H1 (cell line): Measurements from ENCODE around the gene PREX1. TPM values are rescaled to one million over a fixed set of nuclear protein-coding genes. Genes with fewer than 3 reads are reported as not detected.

ENCODE experiments used
- polyA plus RNA-seq, 7 experiments: library from polyadenylated mRNA; depleted of rRNA in 3 of 7; stranded (reverse) in 5 of 7; unstranded in 2 of 7; fragments of >200 nt in 5 of 7; fragments of 200-250 nt in 2 of 7; gene quantifications; 1 replicate in 5 of 7; 2 replicates in 1 of 7; 4 replicates in 1 of 7; pipeline versions ENCODE4 v1.2.1 to v1.2.3, GENCODE V29; 2011 to 2013; ENCODE audit warnings: missing spikeins in 2 of 7, mixed read lengths in 2 of 7
- total RNA-seq: library from RNA; stranded (reverse); fragmentation: NEBNext Ultra II Directional; extraction: Animal tissue kit (Norgen Biotek cat#: 25700); gene quantifications from 2 replicates; pipeline ENCODE4 v1.2.1, GENCODE V29; 2021
- TF ChIP-seq, protein P1 (sequence below): fragments of 300-600 bp; sonication (generic); IDR thresholded peaks from 2 replicates; pipeline ENCODE4 v1.7.1; 2012; ENCODE audit warnings: low read length, moderate library complexity, mild to moderate bottlenecking, inconsistent platforms; ENCODE audit not compliant: insufficient replicate concordance

PREX1 gene
- total and polyA plus RNA-seq, 2 of the 8 experiments (the other 6 are each of a cell fraction or from before 2014, with no cell fraction given), result 10.7 to 12.8 TPM

DNA sequence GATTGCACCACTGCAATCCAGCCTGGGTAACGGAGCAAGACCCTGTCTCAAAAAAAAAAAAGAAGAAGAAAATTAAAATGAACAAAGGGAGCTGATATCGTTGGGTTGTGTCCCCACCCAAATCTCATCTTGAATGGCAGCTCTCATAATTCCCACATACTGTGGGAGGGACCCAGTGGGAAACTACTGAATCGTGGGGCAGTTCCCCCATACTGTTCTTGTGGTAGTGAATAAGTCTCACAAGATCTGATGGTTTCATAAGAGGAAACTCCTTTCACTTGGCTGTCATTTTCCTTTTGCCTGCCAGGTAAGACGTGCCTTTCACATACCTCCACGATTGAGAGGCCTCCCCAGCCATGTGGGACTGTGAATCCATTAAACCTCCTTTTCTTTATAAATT lies 149.4 kb downstream of the PREX1 start (continued):
- TF ChIP-seq, protein P1, sequence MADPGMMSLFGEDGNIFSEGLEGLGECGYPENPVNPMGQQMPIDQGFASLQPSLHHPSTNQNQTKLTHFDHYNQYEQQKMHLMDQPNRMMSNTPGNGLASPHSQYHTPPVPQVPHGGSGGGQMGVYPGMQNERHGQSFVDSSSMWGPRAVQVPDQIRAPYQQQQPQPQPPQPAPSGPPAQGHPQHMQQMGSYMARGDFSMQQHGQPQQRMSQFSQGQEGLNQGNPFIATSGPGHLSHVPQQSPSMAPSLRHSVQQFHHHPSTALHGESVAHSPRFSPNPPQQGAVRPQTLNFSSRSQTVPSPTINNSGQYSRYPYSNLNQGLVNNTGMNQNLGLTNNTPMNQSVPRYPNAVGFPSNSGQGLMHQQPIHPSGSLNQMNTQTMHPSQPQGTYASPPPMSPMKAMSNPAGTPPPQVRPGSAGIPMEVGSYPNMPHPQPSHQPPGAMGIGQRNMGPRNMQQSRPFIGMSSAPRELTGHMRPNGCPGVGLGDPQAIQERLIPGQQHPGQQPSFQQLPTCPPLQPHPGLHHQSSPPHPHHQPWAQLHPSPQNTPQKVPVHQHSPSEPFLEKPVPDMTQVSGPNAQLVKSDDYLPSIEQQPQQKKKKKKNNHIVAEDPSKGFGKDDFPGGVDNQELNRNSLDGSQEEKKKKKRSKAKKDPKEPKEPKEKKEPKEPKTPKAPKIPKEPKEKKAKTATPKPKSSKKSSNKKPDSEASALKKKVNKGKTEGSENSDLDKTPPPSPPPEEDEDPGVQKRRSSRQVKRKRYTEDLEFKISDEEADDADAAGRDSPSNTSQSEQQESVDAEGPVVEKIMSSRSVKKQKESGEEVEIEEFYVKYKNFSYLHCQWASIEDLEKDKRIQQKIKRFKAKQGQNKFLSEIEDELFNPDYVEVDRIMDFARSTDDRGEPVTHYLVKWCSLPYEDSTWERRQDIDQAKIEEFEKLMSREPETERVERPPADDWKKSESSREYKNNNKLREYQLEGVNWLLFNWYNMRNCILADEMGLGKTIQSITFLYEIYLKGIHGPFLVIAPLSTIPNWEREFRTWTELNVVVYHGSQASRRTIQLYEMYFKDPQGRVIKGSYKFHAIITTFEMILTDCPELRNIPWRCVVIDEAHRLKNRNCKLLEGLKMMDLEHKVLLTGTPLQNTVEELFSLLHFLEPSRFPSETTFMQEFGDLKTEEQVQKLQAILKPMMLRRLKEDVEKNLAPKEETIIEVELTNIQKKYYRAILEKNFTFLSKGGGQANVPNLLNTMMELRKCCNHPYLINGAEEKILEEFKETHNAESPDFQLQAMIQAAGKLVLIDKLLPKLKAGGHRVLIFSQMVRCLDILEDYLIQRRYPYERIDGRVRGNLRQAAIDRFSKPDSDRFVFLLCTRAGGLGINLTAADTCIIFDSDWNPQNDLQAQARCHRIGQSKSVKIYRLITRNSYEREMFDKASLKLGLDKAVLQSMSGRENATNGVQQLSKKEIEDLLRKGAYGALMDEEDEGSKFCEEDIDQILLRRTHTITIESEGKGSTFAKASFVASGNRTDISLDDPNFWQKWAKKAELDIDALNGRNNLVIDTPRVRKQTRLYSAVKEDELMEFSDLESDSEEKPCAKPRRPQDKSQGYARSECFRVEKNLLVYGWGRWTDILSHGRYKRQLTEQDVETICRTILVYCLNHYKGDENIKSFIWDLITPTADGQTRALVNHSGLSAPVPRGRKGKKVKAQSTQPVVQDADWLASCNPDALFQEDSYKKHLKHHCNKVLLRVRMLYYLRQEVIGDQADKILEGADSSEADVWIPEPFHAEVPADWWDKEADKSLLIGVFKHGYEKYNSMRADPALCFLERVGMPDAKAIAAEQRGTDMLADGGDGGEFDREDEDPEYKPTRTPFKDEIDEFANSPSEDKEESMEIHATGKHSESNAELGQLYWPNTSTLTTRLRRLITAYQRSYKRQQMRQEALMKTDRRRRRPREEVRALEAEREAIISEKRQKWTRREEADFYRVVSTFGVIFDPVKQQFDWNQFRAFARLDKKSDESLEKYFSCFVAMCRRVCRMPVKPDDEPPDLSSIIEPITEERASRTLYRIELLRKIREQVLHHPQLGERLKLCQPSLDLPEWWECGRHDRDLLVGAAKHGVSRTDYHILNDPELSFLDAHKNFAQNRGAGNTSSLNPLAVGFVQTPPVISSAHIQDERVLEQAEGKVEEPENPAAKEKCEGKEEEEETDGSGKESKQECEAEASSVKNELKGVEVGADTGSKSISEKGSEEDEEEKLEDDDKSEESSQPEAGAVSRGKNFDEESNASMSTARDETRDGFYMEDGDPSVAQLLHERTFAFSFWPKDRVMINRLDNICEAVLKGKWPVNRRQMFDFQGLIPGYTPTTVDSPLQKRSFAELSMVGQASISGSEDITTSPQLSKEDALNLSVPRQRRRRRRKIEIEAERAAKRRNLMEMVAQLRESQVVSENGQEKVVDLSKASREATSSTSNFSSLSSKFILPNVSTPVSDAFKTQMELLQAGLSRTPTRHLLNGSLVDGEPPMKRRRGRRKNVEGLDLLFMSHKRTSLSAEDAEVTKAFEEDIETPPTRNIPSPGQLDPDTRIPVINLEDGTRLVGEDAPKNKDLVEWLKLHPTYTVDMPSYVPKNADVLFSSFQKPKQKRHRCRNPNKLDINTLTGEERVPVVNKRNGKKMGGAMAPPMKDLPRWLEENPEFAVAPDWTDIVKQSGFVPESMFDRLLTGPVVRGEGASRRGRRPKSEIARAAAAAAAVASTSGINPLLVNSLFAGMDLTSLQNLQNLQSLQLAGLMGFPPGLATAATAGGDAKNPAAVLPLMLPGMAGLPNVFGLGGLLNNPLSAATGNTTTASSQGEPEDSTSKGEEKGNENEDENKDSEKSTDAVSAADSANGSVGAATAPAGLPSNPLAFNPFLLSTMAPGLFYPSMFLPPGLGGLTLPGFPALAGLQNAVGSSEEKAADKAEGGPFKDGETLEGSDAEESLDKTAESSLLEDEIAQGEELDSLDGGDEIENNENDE, result no peak
- TF ChIP-seq, all 59 proteins: peak for 0
